CD4-positive, alpha-beta memory T cell (primary cell): ENCODE data around the gene FGG. TPM values are rescaled to one million over a fixed set of nuclear protein-coding genes. Genes with fewer than 3 reads are reported as not detected.

Experiments
- CTCF ChIA-PET: fragments of 350-600 bp; sonication (Branson Sonifier 250); formaldehyde crosslinking; loops from one replicate; lab custom pipeline; 2021; ENCODE audit warnings: inconsistent platforms; ENCODE audit not compliant: partially characterized antibody; lab: Charles Lee
- POLR2A ChIA-PET: fragments of 350-600 bp; sonication (Branson Sonifier 250); formaldehyde crosslinking; loops from one replicate; lab custom pipeline; 2021; ENCODE audit not compliant: partially characterized antibody; lab: Charles Lee
- DNase-seq, 5 donors: peaks; one replicate each; pipeline versions ENCODE4 v3.0.0 to v3.0.0-alpha.2; 2020 to 2022; ENCODE audit warnings: mixed read lengths in 1 of 5
- H3K27ac ChIP-seq: one replicate; pipeline ENCODE4 v1.7.0; 2013; ENCODE audit warnings: low read depth, low read length
- H3K27me3 ChIP-seq: 2 replicates; pipeline ENCODE4 v1.7.0; 2013; ENCODE audit warnings: mild to moderate bottlenecking, low read length, moderate library complexity; ENCODE audit not compliant: insufficient read depth
- H3K36me3 ChIP-seq: 2 replicates; pipeline ENCODE4 v1.7.0; 2013; ENCODE audit warnings: mild to moderate bottlenecking, low read length, moderate library complexity; ENCODE audit not compliant: insufficient read depth
- H3K4me1 ChIP-seq: 2 replicates; pipeline ENCODE4 v1.7.0; 2013; ENCODE audit warnings: mild to moderate bottlenecking, low read length, moderate library complexity; ENCODE audit not compliant: insufficient read depth
- H3K4me3 ChIP-seq, 2 donors: one replicate each; pipeline ENCODE4 v1.7.0; 2013; ENCODE audit warnings: low read length in 2 of 2, mild to moderate bottlenecking in 1 of 2
- H3K9me3 ChIP-seq, 2 donors: one replicate each; pipeline ENCODE4 v1.7.0; 2013; ENCODE audit warnings: low read length in 2 of 2, control low read depth in 1 of 2; ENCODE audit not compliant: control insufficient read depth in 1 of 2
- H3K27ac Mint-ChIP-seq, 7 donors: one replicate each; pipeline ENCODE4 v1.8.0; 2020 to 2021; ENCODE audit warnings: mixed read lengths in 7 of 7, mild to moderate bottlenecking in 6 of 7, inconsistent platforms in 3 of 7, moderate library complexity in 3 of 7
- H3K27me3 Mint-ChIP-seq, 2 donors: one replicate each; pipeline ENCODE4 v1.8.0; 2020 to 2021; ENCODE audit warnings: mixed read lengths in 2 of 2
- H3K36me3 Mint-ChIP-seq, 2 donors: one replicate each; pipeline ENCODE4 v1.8.0; 2020 to 2021; ENCODE audit warnings: mixed read lengths in 2 of 2, inconsistent platforms in 1 of 2, mild to moderate bottlenecking in 1 of 2
- H3K4me1 Mint-ChIP-seq, 4 donors: one replicate each; pipeline ENCODE4 v1.8.0; 2020 to 2021; ENCODE audit warnings: mixed read lengths in 4 of 4, mild to moderate bottlenecking in 1 of 4
- H3K4me3 Mint-ChIP-seq, 8 donors: one replicate each; pipeline ENCODE4 v1.8.0; 2020 to 2021; ENCODE audit warnings: mixed read lengths in 8 of 8, mild to moderate bottlenecking in 7 of 8, moderate library complexity in 6 of 8, inconsistent platforms in 3 of 8
- H3K9me3 Mint-ChIP-seq, 8 donors: one replicate each; pipeline ENCODE4 v1.8.0; 2020 to 2021; ENCODE audit warnings: mixed read lengths in 8 of 8, mild to moderate bottlenecking in 5 of 8, inconsistent platforms in 3 of 8, moderate library complexity in 1 of 8
- intact Hi-C: fragments of 100-400 bp; cut with micrococcal nuclease; formaldehyde crosslinking; loops from one replicate; pipeline ENCODE4 v1.15.1; 2023
- polyA plus RNA-seq, 2 donors: library from polyadenylated mRNA; unstranded; fragments of 300-500 nt; fragmentation: Illumina TruSeq; gene quantifications; one replicate each; pipeline ENCODE4 v1.2.3, GENCODE V29; 2021
- total RNA-seq, 2 experiments: library from RNA; stranded (reverse); gene quantifications; one replicate each; pipeline ENCODE4 v1.2.3, GENCODE V29; 2021

Gene FGG
- total and polyA plus RNA-seq, 4 experiments from 2014 or later: not detected

DNA sequence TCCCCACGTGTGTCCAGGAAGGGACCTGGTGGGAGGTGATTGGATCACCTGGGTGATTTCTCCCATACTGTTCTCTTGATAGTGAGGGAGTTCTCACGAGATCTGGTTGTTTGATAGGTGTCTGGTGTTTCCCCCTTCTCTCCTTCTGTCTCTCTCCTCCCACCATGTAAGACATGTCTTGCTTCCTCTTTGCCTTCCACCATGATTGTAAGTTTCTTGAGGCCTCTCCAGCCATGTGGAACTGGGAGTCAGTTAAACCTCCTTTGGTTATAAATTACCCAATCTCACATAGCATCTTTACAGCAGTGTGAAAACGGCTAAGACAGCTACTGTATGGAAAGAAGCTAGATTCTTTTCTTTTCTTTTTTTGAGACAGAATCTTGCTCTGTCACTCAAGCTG lies 21.6 kb upstream of the FGG start:
- POLR2A ChIA-PET: no interaction called here
- peaks cover 0 to 4% (median 0%) of the 10 kb centered on the region in 8 donors for H3K9me3 Mint-ChIP-seq
- Histone ChIP-seq H3K27ac (no peak overlapping the region), H3K27me3 (peaks cover 4% of the 10 kb centered on the region), H3K9me3 (no peaks in the 10 kb centered on the region), H3K4me3 (no peak overlapping the region), H3K4me1 (no peaks in the 10 kb centered on the region), H3K36me3 (no peaks in the 10 kb centered on the region)
- no peak overlapping the region for H3K4me3 Mint-ChIP-seq
- peaks cover 0 to 4% (median under 1%) of the 10 kb centered on the region in 4 donors for H3K4me1 Mint-ChIP-seq
- DNase-seq: no peak
- intact Hi-C loops: no loop called here
- H3K27me3 Mint-ChIP-seq: peaks cover 17 to 20% of the 10 kb centered on the region in 2 donors
- H3K36me3 Mint-ChIP-seq: no peaks in the 10 kb centered on the region
- no peak overlapping the region for H3K27ac Mint-ChIP-seq
- CTCF ChIA-PET: interaction anchor here (1.1 to 1.7 kb wide), 2 partner anchors 9 to 10 kb away, joined by 3 to 7 read pairs; no protein-coding TSS in a partner anchor

DNA sequence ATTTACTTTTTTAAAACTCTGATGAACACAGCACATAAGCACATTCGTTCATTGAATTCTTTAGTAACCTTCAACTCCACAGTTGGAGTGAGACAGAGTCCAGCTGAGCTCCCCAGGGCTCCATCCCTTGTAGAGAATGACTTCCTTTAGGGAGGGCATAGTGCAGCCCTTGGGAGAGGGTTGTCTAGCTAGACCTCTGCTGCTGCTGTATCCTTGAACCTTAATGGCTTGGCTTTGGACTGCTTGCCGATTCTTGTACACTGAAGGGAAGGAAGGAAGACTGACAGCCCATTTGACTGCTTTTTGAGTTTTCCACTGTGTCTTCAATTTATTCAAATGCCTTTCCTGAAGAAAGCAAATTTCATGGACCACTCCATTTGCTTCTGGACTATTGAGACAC lies 19.4 kb upstream of the FGG start:
- no peak overlapping the region for H3K4me3 ChIP-seq
- ChIA-PET POLR2A (no interaction called here), CTCF (interaction anchor here (1.4 kb wide), 1 partner anchor 10 kb away, joined by 4 read pairs; no protein-coding TSS in a partner anchor)
- Mint-ChIP-seq H3K4me1 (peaks cover 0 to 4% (median under 1%) of the 10 kb centered on the region in 4 donors), H3K4me3 (no peak overlapping the region), H3K9me3 (peaks cover 0 to 4% (median 0%) of the 10 kb centered on the region in 8 donors), H3K27ac (no peak overlapping the region), H3K36me3 (no peaks in the 10 kb centered on the region), H3K27me3 (peaks cover 16 to 18% of the 10 kb centered on the region in 2 donors)
- H3K27me3 ChIP-seq: peaks cover 9% of the 10 kb centered on the region
- no peak overlapping the region for H3K27ac ChIP-seq
- no peaks in the 10 kb centered on the region for H3K9me3 ChIP-seq
- intact Hi-C loops: no loop called here
- no peaks in the 10 kb centered on the region for H3K36me3 ChIP-seq
- DNase-seq: no peak
- no peaks in the 10 kb centered on the region for H3K4me1 ChIP-seq

DNA sequence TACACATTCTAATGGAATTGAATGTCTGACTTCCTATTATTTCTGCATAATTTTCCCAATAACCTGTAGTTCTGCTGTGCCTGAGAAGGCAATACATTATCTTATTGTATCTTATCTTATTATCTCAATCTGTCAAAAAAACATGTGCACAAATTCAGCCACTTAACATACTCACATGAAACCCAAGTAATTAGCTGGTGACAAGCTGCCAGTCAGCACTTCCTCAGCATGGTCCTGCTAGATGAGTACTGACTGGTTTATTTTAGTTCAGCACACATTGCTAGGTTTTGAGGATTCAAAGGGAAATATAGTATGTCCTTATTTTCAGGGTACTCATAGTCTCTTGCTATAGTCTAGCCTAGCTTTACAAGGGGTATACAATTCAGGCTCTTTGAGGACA lies 17.9 kb upstream of the FGG start:
- no peak overlapping the region for H3K4me3 Mint-ChIP-seq
- peaks cover 18 to 22% of the 10 kb centered on the region in 2 donors for H3K27me3 Mint-ChIP-seq
- no peak overlapping the region for H3K4me3 ChIP-seq
- ChIA-PET CTCF (no interaction called here), POLR2A (no interaction called here)
- H3K36me3 Mint-ChIP-seq: no peaks in the 10 kb centered on the region
- H3K4me1 ChIP-seq: no peaks in the 10 kb centered on the region
- intact Hi-C loops: no loop called here
- no peak for DNase-seq
- H3K27ac Mint-ChIP-seq: no peak overlapping the region
- H3K27ac ChIP-seq: no peak overlapping the region
- H3K27me3 ChIP-seq: peaks cover 9% of the 10 kb centered on the region
- H3K4me1 Mint-ChIP-seq: peaks cover 0 to 2% (median 0%) of the 10 kb centered on the region in 4 donors
- H3K9me3 ChIP-seq: no peaks in the 10 kb centered on the region
- H3K9me3 Mint-ChIP-seq: no peaks in the 10 kb centered on the region
- no peaks in the 10 kb centered on the region for H3K36me3 ChIP-seq

DNA sequence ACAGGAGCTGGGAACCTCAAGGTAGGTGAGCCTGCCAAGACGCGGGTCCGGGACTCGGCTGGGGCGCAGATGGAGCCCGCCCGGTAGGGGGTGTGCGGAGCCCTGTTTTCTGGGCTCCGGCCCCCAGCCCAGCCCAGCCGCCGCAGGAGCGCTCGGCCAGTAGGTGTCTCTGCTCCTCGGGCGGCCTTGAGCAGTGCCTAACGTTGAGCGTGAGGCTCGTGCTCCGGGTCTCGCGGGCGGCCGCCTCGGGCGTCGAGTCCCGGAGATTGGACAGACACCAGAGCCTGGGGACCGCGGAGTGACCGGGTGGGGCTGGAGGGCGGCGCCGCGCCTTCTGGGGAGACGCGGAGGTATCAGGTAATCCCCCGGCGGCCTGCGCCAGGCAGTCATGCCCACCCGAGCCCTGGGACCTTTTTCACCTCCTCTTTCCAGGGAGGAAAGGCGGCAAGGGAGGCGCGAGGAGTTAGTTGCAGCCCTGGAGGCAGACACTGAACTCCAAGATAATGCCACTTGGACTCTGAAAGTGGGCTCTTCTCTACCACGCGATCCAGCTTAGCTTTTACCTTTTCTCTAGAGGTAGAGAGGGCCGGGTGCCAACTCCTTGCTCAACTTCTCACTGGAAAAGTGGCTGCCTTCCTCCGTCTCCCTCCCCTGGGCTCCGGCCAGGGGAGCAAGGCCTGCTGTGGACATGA lies 14.5 kb upstream of the FGG start:
- Histone ChIP-seq H3K9me3 (no peaks in the 10 kb centered on the region), H3K4me1 (no peaks in the 10 kb centered on the region), H3K27ac (no peak overlapping the region), H3K27me3 (peaks cover 4% of the 10 kb centered on the region), H3K4me3 (no peak overlapping the region), H3K36me3 (no peaks in the 10 kb centered on the region)
- CTCF ChIA-PET: no interaction called here
- POLR2A ChIA-PET: no interaction called here
- Mint-ChIP-seq H3K36me3 (no peaks in the 10 kb centered on the region), H3K4me3 (peak overlapping the region in 1 of 8 donors; percentile 50), H3K4me1 (peaks cover 0 to 2% (median 0%) of the 10 kb centered on the region in 4 donors), H3K27ac (no peak overlapping the region), H3K27me3 (peaks cover 9 to 22% of the 10 kb centered on the region in 2 donors), H3K9me3 (no peaks in the 10 kb centered on the region)
- peak in 2 of 5 donors; percentile 12 to 17 for DNase-seq
- intact Hi-C loops: loop anchor here (10.0 kb wide), 1 partner anchor 1282 kb away; the partner anchor contains the start of gene MND1

DNA sequence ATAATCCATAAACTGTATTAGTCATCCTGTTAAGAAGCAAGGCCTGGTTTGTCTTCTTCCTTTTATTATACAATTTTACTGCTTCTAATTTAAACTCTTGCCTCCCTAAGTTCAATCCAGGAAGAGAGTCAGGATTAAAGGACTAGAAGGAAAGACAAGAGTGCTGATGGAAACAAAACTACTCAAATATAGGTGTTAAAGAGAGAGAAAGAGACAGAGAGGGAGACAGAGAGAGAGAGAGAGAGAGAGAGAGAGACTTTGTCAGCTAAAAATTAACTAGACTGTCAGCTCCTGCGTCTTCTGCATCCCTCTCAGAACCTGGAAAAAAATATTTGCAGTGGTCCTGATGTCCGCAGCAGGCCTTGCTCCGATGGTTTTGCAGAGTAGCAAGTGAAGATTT lies 13.5 kb upstream of the FGG start:
- Histone ChIP-seq H3K9me3 (no peaks in the 10 kb centered on the region), H3K36me3 (no peaks in the 10 kb centered on the region), H3K4me3 (no peak overlapping the region), H3K4me1 (no peaks in the 10 kb centered on the region), H3K27ac (no peak overlapping the region), H3K27me3 (peaks cover 4% of the 10 kb centered on the region)
- Mint-ChIP-seq H3K4me1 (peaks cover 0 to 2% (median 0%) of the 10 kb centered on the region in 4 donors), H3K9me3 (no peaks in the 10 kb centered on the region), H3K27ac (peak overlapping the region in 1 of 7 donors; percentile 25), H3K4me3 (peak overlapping the region in 4 of 8 donors; percentile 25 to 52 (median 36)), H3K27me3 (peaks cover 3 to 18% of the 10 kb centered on the region in 2 donors), H3K36me3 (no peaks in the 10 kb centered on the region)
- ChIA-PET POLR2A (no interaction called here), CTCF (interaction anchor here (0.6 to 10.5 kb wide), 3 partner anchors 14 to 106 kb away, joined by 3 to 120 read pairs (median 3); partner anchors contain the start of genes FGG and PLRG1)
- intact Hi-C loops: loop anchor here (10.0 kb wide), 1 partner anchor 1281 kb away; the partner anchor contains the start of gene MND1
- DNase-seq: no peak

DNA sequence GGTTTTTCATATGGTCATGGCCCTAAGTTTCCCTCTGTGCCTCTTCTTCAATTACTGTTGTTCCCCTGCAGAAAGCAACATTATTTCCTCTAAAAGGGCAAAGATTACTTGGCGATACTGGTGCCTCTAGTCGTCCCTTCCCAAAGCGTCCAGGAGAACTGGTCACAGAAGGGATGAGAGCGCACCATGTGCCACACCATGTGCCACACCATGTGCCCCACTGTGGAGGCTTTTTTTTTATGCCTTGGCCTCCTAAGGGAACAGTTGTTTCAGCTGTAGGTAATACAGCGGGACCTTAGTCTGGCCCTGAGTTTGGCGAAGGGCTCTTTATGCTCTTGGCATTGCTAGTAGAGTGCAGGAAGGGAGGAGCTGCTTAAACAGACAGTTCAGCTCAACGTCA lies 11.5 kb upstream of the FGG start:
- no peak overlapping the region for H3K4me3 ChIP-seq
- H3K27ac ChIP-seq: no peak overlapping the region
- intact Hi-C loops: loop anchor here (10.0 kb wide), 1 partner anchor 1279 kb away; the partner anchor contains the start of gene MND1
- H3K4me3 Mint-ChIP-seq: no peak overlapping the region
- peaks cover 4% of the 10 kb centered on the region for H3K27me3 ChIP-seq
- POLR2A ChIA-PET: no interaction called here
- H3K36me3 ChIP-seq: no peaks in the 10 kb centered on the region
- no peaks in the 10 kb centered on the region for H3K4me1 ChIP-seq
- no peak overlapping the region for H3K27ac Mint-ChIP-seq
- H3K4me1 Mint-ChIP-seq: peaks cover 0 to 2% (median 0%) of the 10 kb centered on the region in 4 donors
- H3K27me3 Mint-ChIP-seq: peaks cover 2 to 9% of the 10 kb centered on the region in 2 donors
- no peaks in the 10 kb centered on the region for H3K9me3 Mint-ChIP-seq
- H3K36me3 Mint-ChIP-seq: no peaks in the 10 kb centered on the region
- DNase-seq: no peak
- CTCF ChIA-PET: interaction anchor here (1.5 to 10.5 kb wide), 4 partner anchors 10 to 80 kb away, joined by 3 to 120 read pairs (median 6); partner anchors contain the start of gene PLRG1
- H3K9me3 ChIP-seq: no peaks in the 10 kb centered on the region

DNA sequence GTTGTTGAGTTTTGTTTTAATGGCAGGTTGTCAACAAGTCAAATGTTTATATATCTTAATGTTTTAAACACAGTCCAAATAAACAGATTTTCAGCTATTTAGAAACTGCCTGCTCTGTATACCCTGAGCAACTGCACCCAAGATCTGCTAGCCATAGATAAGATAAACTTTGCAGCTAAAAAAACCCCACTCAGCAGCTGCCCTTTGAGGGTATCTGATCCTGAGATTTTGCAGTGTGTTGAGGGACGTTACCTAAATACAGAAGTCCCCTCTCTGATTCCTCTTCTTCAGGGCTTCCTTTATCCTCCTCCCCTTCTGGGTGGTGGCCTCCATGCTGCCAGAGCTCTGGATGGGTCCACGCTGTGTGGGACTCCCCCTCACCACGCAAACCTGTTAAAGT lies 11.0 kb upstream of the FGG start:
- intact Hi-C loops: loop anchor here (10.0 kb wide), 1 partner anchor 1279 kb away; the partner anchor contains the start of gene MND1
- Histone ChIP-seq H3K4me3 (no peak overlapping the region), H3K36me3 (no peaks in the 10 kb centered on the region), H3K27me3 (peaks cover 4% of the 10 kb centered on the region), H3K27ac (no peak overlapping the region), H3K4me1 (no peaks in the 10 kb centered on the region), H3K9me3 (no peaks in the 10 kb centered on the region)
- no peak for DNase-seq
- CTCF ChIA-PET: interaction anchor here (0.7 to 10.5 kb wide), 7 partner anchors 10 to 293 kb away, joined by 3 to 120 read pairs (median 3); partner anchors contain the start of gene PLRG1
- no peak overlapping the region for H3K4me3 Mint-ChIP-seq
- peaks cover 2 to 9% of the 10 kb centered on the region in 2 donors for H3K27me3 Mint-ChIP-seq
- H3K4me1 Mint-ChIP-seq: peaks cover 0 to 2% (median 0%) of the 10 kb centered on the region in 4 donors
- no peak overlapping the region for H3K27ac Mint-ChIP-seq
- H3K36me3 Mint-ChIP-seq: no peaks in the 10 kb centered on the region
- H3K9me3 Mint-ChIP-seq: no peaks in the 10 kb centered on the region
- POLR2A ChIA-PET: no interaction called here
